Fibroblast of pulmonary artery (primary cell): ENCODE data around the gene TGM3.

ENCODE experiments used
- DNase-seq: peaks from one replicate; pipeline ENCODE4 v3.0.0-alpha.2; 2010; ENCODE audit warnings: low read depth
- H3K4me3 ChIP-seq: replicated peaks from 2 replicates; pipeline ENCODE4 v1.5.1; 2011; ENCODE audit warnings: low read depth, mild to moderate bottlenecking, control low read depth, low read length, moderate library complexity
- CTCF ChIP-seq: IDR thresholded peaks from 2 replicates; pipeline ENCODE4 v1.5.1; 2011; ENCODE audit warnings: mild to moderate bottlenecking, control low read depth, low read length, inconsistent platforms; ENCODE audit errors: missing control alignments

The TGM3 gene

GRCh38 chr20:2303673-2304072 is 7.9 kb downstream of the TGM3 start:
- no peak for TF ChIP-seq CTCF
- no peak for DNase-seq
- no peak overlapping the region for H3K4me3 ChIP-seq

GRCh38 chr20:2304180-2304579 is 8.4 kb downstream of the TGM3 start:
- no peak for DNase-seq
- H3K4me3 ChIP-seq, result no peak overlapping the region
- no peak for TF ChIP-seq CTCF

- TF ChIP-seq CTCF, result no peak
- no peak overlapping the region for H3K4me3 ChIP-seq
- no peak for DNase-seq
Measured at GRCh38 chr20:2305029-2305428, 9.2 kb downstream of the TGM3 start.

GRCh38 chr20:2305479-2305878 is 9.7 kb downstream of the TGM3 start:
- TF ChIP-seq CTCF, result no peak
- DNase-seq, result no peak
- no peak overlapping the region for H3K4me3 ChIP-seq

GRCh38 chr20:2305946-2306345 is 10.1 kb downstream of the TGM3 start:
- no peak for TF ChIP-seq CTCF
- DNase-seq, result no peak
- no peak overlapping the region for H3K4me3 ChIP-seq

GRCh38 chr20:2307136-2307535 is 11.3 kb downstream of the TGM3 start:
- DNase-seq, result no peak
- TF ChIP-seq CTCF, result no peak
- H3K4me3 ChIP-seq, result no peak overlapping the region

- H3K4me3 ChIP-seq, result no peak overlapping the region
- TF ChIP-seq CTCF, result no peak
- no peak for DNase-seq
Measured at GRCh38 chr20:2311329-2311728, 15.5 kb downstream of the TGM3 start.
